GM18867 (cell line): ENCODE results near the gene ADIPOQ.
"Not testable (repeated sequence)": the region's sequence is repeated elsewhere in the genome, so short reads cannot be mapped to it uniquely, and the experiment has no call there.

ENCODE experiments used
- ATAC-seq: cut with Tn5 transposase; IDR thresholded peaks from one replicate; pipeline ENCODE4 v1.9.1; 2021; ENCODE audit warnings: mild to moderate bottlenecking, moderate library complexity; ENCODE audit not compliant: unreplicated experiment

The ADIPOQ gene

GRCh38 chr3:186826410-186826975, 16.0 kb upstream of the ADIPOQ start:
- ATAC-seq: no peak

DNA sequence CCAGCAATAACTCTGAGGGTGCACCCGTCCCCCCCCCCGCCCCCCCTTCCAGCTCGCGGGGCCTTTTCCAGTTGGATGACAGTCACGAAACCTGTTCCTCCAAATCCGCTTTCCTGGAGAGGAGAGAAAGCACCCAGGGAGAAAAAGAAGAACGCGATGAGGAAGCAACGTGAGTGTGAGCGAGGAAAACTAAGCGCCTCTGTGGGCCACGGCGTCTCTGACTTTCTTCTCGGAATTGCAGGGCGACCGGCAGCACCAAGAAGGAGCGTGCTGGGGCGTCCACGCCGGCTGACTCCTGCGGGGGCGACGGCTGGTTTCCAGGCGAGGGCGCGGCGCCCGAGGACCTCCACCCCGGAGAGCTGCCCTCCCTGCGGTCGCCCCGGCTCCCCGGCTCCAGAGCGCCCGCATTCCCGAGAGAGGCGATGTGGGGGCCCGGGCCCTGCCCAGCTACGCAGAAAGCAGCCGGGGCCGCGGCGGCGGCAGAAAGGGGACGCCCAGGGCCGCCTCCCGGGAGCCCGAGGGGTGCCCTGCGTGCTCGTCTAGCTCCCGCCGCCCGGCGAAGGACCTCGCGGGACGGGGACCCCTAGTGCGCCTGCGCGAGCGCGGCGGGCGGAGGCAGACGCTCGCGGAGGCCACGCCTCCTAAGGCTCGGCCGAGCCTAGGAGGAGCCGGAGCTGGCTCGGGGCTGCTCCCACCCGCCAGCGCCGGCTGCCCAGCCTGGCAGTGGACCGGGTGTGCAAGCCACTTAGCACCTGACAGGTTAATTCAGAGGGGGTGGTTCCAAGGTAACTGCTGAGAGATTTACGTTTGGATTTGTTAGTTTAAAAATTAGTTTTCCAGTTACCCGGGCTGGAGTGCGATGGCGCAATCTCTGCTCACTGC, 15.3 kb upstream of the ADIPOQ start:
- peak; percentile 93 for ATAC-seq

DNA sequence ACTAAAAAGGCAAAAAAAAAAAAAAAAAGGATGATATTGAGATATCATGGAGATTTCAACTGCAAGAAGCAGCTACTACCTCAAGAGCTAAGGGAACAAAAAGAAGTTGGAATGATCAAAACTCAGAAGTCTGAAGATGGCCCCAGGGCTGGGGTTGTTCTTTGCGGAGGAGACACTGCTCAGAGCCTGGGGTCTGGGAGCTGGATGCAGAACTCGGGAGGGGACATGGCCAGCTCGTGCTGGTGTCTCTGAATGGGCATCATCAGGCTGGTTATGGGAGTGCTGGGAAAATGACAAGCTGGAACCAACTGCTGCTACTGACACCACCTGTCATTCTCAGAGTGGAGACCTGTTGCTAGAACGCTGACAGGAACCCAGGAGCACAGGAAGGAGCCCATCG, 14.2 kb upstream of the ADIPOQ start:
- ATAC-seq: no peak

DNA sequence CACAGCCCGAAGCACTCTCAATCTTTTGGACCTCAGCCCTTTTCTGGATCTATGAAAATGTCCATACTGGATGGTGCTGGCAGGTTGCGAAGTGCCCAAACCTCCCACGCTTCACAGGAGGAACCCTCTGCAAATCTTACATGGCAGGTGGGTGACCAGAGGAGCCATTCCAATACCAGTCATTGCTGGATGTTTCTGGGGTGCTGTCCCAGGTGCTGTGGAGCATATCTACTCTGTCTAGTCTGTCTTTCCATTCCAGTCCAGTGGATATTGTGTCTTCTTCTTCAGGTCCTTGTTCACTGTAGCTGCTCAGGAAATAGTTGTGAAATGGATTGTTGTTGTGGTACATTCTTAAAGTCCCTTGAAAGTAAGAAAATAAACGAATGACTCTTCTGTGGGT, 10.7 kb upstream of the ADIPOQ start:
- no peak for ATAC-seq

- no peak for ATAC-seq
Measured at GRCh38 chr3:186832276-186832675, 10.2 kb upstream of the ADIPOQ start.

DNA sequence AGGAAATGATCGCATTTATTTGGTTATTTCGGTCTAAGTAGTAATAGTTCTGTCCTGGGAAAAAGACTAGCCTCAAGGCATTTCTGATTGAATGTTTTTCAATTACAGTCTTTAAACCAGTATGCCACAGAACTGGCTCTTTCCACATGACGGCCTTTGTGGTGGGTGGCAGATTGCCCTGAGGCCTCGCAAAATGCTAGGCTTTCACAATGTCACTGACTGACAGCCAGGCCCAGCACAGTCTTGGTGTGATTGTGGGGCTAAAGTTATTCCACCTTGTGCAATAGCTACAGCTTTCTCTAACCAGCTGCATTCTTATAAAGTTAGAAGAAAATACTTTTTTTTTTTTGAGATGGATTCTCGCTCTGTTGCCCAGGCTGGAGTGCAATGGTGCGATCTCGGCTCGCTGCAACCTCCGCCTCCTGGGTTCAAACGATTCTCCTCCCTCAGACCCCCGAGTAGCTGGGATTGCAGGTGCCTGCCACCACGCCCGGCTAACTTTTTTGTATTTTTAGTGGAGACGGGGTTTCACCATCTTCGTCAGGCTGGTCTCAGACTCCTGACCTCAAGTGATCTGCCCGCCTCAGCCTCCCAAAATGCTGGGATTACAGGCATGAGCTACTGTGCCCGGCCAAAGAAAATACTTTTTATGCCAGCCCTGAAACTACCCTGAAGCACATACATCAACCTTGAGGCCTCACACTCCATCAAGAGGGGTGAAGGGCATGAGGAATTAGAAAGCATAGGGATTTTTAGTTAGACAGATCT, 2.5 kb upstream of the ADIPOQ start:
- no peak for ATAC-seq

- ATAC-seq: no peak
Measured at GRCh38 chr3:186841620-186842019, 890 bp upstream of the ADIPOQ start.

DNA sequence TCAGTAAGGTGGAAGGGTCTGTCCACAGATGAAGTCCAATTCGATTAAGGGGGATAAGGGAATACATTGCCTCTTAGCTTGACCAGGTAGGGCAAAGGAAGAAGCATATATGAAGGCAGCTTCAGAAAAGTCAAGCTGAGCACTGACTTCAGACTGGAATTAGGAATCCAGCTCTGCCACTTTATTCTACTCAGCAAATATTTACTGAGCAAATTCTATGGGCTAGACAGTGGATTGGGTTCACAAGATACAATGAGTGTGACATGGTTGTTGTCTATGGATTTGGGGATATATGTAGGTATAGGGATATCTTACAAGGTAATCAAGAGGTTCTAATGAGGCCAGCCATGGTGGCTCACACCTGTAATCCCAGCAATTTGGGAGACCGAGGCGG, 526 bp downstream of the ADIPOQ start:
- no peak for ATAC-seq

DNA sequence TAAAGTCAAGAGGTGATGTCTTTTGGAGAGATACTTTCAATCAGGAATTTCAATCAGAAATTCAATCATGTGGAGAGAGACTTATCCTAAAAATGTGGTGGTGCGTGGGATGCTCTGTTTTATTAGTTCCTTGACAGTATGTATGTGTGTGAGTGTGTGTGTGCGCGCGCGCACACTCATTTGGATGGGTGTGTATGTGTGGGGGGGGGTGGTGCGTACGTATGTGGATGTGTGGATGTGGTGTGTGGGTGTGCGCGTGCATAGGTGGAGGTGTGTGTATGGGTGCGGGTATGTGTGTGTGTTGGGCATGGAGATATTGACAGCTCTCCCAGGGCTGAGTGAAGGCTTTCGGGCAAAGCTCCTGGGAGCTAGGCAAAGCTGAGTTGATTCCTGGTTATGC, 2.4 kb downstream of the ADIPOQ start:
- ATAC-seq: no peak

DNA sequence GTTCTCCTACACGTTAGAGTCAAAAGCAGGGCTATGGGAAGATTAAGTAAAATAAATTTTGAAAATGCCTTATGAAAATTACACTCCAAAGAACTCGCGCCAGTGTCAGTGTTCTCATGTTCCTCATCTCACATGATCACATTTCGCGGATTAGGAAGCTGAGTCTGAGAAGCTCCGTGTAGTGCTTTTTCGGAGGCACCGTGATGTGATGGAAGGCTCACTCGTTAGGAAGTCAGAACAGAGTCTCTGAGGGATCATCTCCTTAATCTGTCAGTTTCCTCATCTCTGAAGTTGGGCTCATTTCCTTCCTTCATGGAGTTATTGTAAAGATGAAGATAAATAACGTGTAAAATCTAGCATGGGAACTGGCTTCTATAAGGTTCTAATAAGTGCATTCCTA, 3.2 kb downstream of the ADIPOQ start:
- ATAC-seq: no peak

DNA sequence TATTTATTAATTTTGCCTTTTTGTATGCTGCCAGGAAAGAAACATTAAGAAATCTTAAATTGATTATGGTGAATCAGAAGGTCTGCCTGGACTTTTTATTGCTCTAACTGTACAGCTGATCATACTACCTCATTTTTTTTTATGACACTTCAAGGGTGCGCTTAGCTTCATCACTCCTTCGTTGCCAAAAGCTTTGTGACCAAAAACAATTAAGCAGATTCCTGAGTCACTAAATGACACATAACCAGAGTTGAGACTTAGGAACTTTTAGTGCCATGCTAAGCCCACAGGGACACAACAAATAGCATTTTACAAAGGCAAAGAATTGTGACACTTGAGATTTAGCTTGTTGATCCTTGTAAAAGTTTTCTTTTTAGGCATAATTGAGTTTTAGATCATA, 4.9 kb downstream of the ADIPOQ start:
- no peak for ATAC-seq

- ATAC-seq: peak; percentile 71
Measured at GRCh38 chr3:186849374-186849975, 7.0 kb downstream of the ADIPOQ start.

- not testable (repeated sequence) for ATAC-seq
Measured at GRCh38 chr3:186851835-186852234, 9.3 kb downstream of the ADIPOQ start.

GRCh38 chr3:186852994-186853393, 10.5 kb downstream of the ADIPOQ start:
- no peak for ATAC-seq

- no peak for ATAC-seq
Measured at GRCh38 chr3:186854146-186854545, 11.6 kb downstream of the ADIPOQ start.

DNA sequence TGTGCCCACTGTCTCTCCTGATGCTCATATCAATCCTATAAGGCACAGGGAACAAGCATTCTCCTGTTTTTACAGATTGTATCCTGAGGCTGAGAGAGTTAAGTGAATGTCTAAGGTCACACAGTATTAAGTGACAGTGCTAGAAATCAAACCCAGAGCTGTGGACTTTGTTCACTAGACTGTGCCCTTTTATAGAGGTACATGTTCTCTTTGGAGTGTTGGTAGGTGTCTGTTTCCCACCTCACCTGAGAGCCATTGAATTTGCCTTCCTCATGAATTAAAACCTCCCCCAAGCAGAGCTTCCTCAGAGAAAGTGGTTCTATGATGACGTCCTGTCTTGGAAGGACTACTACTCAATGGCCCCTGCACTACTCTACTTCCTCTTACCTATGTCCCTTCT, 12.4 kb downstream of the ADIPOQ start:
- no peak for ATAC-seq

GRCh38 chr3:186857743-186858142, 15.2 kb downstream of the ADIPOQ start:
- ATAC-seq: no peak

DNA sequence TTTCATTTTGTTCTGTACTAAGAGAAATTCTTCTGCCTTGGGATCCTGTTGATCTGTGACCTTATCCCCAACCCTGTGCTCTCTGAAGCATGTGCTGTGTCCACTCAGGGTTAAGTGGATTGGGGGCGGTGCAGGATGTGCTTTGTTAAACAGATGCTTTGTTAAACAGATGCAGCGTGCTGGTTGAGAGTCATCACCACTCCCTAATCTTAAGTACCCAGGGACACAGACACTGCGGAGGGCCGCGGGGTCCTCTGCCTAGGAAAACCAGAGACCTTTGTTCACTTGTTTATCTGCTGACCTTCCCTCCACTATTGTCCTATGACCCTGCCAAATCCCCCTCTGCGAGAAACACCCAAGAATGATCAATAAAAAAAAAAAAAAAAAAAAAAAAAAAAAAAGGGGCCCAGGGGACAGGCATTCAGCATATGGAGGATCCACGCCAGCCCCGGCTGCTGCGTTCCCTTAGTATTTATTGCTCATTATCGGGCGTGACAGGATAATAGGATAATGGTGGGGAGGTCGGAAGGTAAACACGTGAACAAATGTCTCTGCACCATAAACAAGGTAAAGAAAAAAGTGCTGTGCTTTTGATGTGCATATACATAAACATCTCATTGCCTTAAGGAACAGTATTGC, 22.8 kb downstream of the ADIPOQ start:
- not testable (repeated sequence) for ATAC-seq

DNA sequence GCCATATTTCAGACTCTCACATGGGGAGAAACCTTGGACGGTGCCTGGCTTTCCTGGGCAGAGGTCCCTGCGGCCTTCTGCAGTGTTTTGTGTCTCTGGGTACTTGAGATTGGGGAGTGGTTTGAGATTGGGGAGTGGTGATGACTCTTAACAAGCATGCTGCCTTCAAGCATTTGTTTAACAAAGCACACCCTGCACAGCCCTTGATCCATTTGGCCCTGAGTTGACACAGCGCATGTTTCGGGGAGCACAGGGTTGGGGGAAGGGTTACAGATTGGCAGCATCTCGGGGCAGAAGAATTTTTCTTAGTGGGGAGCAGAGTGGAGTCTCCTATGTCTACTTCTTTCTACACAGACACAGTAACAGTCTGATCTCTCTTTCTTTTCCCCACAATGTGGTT, 23.6 kb downstream of the ADIPOQ start:
- not testable (repeated sequence) for ATAC-seq

DNA sequence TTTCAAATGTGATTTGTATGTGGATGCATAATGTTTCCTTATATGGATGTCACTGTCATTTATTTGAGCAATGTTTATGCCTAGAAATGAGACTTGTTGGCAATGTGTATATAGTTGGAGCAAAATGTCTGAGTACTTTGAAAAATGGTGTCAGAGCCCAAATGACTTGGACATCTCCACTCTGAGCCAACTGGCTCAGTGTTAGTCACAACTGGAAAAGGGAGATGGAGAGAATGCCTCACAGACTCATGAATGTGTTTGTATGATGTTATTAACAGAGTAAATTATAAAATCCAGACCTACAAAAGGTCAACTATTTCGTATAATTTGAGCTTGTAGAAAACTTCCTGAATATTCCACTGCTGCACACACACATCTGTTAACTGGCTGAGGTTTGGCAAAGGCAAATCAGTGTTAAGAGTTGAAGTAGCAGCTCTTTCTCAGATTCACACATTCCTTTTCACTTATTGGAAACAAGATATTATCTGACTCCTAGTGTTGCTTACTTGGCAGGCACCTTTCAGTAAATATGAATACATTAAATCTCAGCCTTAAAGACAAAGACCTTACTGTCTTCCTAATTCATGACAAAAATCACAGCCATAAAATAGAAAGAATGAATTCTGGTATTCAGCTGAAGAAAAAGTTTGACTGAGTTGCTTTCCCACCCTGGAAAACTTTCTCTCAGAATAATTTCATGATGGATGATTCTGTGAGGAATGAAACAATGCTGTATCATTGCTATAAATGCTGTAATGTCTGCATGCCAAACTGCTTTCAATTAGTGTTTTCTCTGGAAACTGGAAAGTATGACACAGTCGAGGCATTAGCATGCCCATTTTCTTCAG, 27.0 kb downstream of the ADIPOQ start:
- ATAC-seq: no peak
